Measurements from ENCODE around the gene IDS.

The IDS gene

DNA sequence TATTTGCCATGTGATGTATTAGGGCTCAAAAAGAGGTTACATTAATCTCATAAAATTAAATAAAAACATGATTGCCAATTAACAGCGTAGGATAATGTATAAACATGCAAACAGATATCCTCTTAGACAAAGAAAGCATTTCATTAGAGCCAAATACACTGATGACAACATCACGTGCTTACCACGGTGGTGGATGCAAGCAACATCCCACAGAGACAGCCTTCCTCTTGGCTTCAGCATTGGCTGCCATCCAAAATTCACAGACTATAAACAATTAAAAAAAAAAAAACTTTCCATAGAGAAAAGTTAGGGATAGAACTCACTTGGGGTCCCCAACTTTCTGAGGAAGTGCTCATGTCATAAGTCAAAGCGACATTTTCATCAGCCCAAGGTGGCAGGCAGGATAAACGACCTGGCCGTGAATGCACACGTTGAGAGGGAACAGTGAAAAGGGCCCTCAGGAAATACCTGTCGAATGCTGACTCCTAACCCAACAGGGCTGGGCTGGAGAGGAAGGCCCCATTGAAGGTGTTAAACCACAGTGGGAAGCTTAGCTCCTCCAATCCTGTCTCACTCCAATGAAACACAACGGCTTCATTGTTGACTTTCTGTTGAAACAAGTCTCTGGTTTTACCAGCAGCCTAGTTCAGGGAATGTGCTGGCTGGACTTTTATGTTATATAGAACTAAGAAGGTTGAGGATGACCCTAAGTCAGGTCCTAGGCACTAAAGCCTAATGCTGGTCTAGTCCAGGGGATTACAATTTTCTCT is 48.4 kb downstream of the IDS start:
- no peak for DNase-seq (ENCODE audit: low read depth in 2 of 2)

DNA sequence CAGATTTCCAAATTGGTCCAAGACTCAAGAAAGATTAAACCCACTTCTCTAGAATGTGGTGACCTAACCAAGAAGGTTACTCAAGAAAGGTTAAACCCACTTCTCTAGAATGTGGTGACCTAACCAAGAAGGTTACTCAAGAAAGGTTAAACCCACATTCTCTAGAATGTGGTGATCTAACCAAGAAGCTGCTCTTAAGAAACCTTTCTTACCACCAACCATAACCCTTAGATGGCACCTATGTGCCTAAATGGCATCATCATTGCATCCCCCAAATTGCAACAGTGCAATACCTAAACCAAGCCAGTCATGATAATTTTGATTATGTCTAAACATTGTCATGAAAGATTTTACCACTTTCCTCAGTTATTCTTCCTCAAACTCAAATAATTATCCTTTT is 49.2 kb downstream of the IDS start:
- DNase-seq (ENCODE audit: low read depth in 2 of 2) = no peak

DNA sequence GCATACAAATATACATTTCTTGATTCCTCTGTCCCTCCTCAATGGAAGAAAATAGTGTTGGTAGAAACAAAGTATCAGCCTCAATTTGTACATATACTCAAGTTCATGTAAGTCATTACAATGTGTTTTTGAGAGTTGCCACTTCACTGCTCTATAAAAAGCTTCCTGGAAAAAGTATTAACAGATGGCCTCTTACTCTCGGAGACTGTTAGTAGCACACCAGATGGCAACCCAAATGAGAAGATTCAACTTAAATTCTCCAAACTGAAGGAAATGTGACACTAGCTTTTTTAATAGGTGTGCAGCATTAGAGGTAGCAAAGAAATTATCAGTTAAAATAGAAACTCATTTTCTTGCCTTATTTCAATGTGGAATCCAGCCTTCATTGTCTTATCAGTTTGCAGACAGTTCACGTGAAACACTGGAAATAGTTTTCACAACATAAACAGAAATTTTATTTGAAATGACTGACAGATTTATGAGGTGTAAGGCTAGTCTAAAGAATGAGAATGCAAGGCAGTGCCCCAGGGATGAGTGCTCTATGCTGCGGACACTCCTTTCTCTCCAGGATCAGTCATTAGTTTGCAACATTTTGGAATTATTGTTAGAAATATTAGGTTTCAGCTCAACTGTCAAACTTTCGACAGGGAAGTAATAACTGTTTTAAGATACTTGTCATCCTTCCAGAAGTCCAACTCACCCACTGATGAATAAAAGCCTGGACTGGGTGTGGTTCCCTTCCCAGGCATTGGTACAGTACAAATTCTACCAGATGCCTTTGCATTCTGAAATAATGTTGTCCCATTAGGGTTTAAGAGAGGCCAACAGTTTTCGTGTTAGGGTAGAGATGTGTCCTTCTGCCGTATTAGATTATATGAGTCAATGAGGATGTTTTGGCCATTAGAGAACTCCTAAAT is 50.9 kb downstream of the IDS start:
- DNase-seq (ENCODE audit: low read depth in 2 of 2) = no peak

- DNase-seq (ENCODE audit: low read depth in 2 of 2) = no peak
Measured at GRCh38 chrX:149453030-149453429, 52.1 kb downstream of the IDS start.

DNA sequence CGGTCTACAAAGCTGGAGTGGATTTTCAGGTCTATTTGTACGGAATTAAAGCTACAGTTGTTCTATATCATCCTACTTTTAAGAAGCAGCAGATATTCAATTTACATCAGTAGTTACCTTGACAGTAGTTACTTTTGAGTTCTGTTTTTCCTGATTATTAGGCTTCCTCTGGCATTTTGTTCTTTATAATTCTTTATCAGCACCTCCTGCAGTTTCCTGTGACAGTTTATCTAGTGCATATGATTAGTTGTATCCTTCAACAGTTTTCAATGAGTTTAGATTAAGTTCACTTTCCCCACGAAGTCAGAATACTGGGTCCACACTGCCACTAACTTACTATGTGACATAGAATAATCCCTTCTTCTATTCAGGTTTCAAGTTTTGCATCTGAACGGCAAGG is 71.7 kb downstream of the IDS start:
- DNase-seq (ENCODE audit: low read depth in 2 of 2) = no peak

GRCh38 chrX:149433051-149433450 is 72.1 kb downstream of the IDS start:
- DNase-seq (ENCODE audit: low read depth in 2 of 2) = no peak
